Gastrocnemius medialis (tissue), 4 donors: ENCODE results near the gene IST1.

ENCODE experiments used
- POLR2A ChIP-seq, 2 donors: fragments of 450-650 bp; IDR thresholded peaks; one replicate each; pipeline ENCODE4 v1.6.1; 2017; ENCODE audit warnings: antibody characterized with exemption in 2 of 2, mild to moderate bottlenecking in 2 of 2, moderate library complexity in 2 of 2
- TF ChIP-seq, protein P1 (sequence below), 5 experiments: fragments of 450-650 bp in 3 of 5; fragments of 200-600 bp in 2 of 5; sonication (generic) in 2 of 5; IDR thresholded peaks in 4 of 5; conservative IDR thresholded peaks in 1 of 5; 1 replicate in 4 of 5; 2 replicates in 1 of 5; pipeline ENCODE4 v1.5.1; 2016 to 2019; ENCODE audit warnings: antibody characterized with exemption in 5 of 5, mild to moderate bottlenecking in 3 of 5, moderate library complexity in 3 of 5

DNA sequence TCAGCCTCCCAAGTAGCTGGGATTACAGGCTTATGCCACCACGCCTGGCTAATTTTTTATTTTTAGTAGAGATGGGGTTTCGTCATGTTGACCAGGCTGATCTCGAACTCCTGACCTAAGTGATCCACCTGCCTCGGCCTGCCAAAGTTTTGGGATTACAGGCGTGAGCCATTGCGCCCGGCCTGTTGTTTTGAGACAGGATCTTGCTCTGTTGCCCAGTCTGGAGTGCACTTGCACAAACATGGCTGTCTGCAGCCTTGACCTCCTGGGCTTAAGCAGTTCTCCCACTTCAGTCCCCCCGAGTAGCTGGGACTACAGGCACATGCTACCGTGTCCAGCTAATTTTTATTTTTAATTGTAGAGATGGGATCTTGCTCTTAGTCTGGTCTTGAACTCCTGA is 8.9 kb downstream of the IST1 start:
- TF ChIP-seq, protein P1, sequence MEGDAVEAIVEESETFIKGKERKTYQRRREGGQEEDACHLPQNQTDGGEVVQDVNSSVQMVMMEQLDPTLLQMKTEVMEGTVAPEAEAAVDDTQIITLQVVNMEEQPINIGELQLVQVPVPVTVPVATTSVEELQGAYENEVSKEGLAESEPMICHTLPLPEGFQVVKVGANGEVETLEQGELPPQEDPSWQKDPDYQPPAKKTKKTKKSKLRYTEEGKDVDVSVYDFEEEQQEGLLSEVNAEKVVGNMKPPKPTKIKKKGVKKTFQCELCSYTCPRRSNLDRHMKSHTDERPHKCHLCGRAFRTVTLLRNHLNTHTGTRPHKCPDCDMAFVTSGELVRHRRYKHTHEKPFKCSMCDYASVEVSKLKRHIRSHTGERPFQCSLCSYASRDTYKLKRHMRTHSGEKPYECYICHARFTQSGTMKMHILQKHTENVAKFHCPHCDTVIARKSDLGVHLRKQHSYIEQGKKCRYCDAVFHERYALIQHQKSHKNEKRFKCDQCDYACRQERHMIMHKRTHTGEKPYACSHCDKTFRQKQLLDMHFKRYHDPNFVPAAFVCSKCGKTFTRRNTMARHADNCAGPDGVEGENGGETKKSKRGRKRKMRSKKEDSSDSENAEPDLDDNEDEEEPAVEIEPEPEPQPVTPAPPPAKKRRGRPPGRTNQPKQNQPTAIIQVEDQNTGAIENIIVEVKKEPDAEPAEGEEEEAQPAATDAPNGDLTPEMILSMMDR (IDR thresholded peaks at IDR 0.05 in 4 of 5, conservative IDR thresholded peaks at IDR 0.05 in 1 of 5): no peak
- no peak for TF ChIP-seq POLR2A (IDR thresholded peaks at IDR 0.05)
